ENCODE results near the gene C10orf53.

The C10orf53 gene

GRCh38 chr10:49679480-49679893 lies at the start of gene C10orf53:
Gene C10orf53 (plus strand): TSS chr10:49679651. CDS start chr10:49679698, 47 bp downstream.
- DNase-seq: peak in 3 of 14 donors; percentile 6 to 32 (median 12)

- no peak for DNase-seq
These were observed 47.5 kb upstream of the C10orf53 start for GRCh38 chr10:49631975-49632374.

- DNase-seq: no peak
These were observed 46.8 kb upstream of the C10orf53 start for GRCh38 chr10:49632406-49633317.

GRCh38 chr10:49633327-49634068 lies 46.0 kb upstream of the C10orf53 start:
- DNase-seq: no peak

DNA sequence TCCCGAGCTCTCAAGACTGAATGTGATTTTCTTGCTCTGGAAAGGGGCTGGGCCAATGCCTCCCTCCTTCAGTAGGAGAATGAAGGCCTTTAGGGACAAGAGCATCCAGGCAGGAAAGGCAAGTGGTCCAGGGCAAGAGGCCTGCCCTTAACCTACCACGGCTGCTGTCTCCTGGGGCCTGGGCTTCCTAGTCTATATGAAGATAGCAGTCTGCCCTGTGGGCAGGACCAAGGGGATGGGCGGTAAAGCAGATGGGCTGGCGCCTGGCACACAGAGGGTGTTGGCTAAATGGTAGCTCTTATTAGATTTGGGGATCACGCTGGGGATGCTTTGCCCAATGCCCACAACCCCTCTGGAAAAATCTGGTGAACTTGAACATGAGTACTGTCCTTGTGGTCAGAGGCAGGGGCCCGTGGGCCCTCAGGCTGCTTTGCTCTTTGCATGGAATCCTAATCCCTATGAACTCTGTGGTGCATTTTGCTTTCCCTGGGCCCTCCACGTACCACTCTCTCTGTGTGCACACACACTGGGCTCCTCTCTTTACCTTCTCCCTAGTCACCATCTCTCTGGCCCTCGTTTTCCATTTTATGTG lies 45.3 kb upstream of the C10orf53 start:
- DNase-seq: no peak

DNA sequence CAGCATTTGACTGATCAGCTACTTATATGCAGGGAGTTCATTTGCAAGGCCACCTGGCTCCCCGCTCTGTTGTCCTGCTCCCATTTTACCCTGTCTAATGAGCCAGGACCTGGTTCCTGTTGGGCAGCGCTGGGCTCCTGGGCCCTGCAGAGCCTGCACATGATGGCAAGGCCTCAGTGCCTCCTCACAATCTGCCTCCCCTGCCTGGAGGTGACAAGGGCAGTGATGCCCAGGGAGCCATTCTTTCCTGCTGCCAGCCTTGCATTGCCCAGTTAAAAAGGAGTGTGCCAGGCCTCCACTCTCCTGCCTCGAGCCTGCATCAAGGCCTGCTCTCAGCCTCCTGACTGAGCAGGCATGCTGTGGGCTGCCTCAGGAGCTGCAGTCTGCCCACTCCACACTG lies 37.1 kb upstream of the C10orf53 start:
- no peak for DNase-seq

DNA sequence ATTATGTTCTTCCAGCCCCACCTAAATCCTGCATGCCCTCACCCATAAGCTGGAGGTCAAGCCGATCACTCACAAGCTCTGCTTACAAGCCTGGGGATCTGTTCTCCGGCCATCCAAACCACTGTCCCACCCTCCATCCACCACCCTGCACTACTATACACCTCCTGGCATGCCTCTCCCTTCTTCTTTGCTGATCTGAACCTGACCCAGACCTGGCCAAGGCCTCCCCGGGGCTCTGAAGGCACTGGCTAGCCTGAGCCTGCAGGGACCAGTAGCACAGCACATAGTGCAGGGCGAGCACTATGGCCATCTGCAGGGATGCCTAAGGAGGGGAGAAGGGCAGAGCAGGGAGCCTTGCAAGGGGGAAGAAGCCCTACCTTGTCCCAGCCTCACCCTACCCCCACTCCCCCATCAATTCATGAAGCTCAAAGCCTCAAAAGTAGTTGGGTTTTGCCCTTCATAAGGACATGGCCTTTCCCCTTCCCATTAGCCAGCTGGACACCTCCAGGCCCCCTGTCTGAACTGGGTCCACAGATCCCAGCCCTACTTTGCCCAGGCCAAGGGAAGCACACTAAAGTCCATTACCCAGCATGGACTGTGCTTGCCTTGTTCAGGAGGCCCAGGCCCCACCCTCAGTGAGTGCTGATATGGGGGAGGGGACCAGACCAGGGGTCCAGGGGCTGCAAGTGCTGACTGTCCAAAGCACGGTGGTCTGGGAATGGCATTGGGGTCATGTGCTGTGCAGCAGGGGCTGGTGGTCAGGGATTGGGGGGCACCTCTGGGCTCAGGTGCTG lies 36.0 kb upstream of the C10orf53 start:
- DNase-seq: no peak

DNA sequence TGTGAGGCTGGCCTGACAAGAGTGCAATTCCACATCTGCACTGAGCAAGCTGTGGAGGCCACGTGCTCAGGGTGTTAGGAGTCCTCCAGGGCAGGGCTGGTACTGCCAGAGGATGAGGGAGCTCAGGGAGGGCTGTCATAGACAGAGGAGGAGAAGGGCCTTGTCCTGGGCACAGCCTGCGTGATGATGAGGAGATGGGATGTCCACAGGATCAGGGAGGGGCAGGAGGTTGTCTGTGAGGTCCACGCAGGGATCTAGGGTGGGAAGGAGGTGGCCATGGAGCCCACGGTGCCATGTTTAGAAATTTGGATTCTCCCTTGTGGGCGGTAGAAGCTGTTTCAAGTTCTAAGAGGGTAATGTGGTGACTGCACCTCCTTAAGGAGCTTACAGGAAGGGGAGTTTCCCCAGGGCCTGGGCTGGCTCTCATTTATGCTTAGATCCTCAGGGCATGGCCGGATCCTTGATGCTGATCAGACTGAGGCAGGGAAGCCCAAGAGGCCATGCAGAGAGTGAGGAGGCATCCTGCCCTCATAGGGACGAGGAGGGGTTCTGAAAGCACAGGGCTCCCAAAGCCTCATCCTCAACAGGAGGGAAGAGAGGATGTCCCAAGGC lies 35.3 kb upstream of the C10orf53 start:
- no peak for DNase-seq

DNA sequence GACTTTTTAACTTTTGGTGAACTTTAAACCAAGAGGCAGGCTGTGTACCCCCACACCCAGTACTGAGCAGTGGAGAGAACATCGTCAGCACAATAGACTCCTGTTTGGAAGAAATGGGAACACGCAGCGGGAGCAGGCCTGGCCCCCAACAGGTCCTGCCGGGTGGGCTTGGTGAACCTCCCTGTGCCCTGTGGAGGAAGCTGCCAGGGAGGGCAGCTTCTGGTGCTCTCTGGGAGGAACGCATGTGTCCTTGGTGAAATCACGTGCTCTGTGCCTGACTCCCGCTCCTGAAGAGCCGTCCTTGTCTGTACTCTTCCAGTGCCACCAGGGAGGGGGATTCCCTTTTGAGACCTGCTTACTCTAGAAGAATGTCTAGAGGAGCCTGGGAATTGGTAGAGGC lies 34.0 kb upstream of the C10orf53 start:
- DNase-seq: no peak

DNA sequence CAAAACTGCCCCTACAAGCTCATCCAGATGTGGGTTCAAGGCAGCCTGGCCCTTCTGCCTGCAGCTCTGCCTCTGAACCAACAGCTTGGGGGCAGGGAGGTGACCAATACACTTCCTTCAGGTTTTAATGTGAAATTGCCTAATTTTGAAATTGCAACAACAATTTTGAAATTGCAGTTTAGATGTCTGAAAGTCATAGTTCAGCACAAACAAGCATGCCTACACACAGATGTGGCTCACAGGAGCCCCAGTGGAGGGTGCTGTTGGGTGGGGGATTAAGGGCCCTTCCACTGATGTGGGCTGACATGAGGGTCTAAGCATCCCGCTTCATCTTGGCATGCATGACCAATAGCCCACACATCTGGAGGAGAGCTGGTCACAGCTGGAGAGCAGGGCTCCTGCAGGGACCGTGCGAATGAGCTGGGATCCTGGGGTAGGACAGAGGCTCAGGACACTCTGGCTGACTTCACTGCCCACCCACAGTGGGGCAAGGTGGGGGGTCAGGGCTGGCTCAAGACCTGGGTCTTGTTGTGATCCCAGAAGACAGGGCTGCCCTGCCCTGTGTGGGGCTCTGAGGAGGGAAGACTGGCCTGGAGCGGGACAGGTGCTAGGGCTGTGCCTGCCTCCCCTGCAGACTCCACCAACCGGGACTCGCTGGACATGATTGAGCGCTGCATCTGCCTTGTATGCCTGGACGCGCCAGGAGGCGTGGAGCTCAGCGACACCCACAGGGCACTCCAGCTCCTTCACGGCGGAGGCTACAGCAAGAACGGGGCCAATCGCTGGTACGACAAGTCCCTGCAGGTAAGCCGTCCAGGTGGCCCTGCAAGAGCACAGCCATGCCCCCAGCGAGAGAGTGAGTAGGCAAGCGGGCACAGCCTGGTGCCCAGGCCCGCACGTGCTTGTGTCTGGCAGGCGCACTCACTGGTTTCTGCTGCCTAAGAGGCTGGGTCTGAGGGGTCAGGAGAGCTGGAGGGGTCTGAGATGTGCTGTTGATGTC lies 33.3 kb upstream of the C10orf53 start:
- no peak for DNase-seq

DNA sequence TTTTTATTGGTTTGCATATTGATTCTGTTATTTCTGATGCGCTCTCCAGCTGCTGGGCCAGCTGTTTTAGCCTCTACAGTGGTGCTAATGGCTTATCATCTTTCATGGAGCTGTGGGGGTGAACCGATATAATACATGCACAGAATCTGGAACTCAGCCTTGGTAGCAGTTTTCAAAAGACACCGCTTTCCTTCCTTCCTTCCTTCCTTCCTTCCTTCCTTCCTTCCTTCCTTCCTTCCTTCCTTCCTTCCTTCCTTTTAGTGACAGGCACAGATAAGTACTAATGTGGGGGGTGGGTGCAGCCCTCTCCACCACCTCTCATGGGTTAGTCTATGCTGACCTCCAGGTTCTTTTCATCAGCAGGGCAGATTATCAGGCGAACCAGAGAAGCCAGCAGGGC lies 31.9 kb upstream of the C10orf53 start:
- no peak for DNase-seq

GRCh38 chr10:49647985-49648795 lies 31.3 kb upstream of the C10orf53 start:
- no peak for DNase-seq

DNA sequence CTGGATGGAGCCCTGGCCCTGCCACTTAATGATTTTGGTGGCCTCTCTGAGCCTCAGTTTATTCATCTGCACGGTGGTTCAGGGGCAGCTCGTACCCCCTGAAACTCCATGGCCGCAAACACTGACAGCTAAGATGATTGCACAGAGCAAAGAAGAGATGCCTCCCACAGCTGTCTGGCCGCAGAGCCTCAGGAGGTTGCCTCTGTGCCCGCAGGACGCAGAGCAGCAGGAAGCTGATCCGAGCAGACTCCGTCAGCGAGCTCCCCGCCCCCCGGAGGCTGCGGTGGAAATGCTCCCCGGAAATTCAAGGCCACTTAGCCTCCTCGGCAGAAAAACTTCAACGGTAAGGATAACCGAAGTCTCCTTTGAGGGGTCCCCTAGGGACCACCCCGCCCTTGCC lies 30.2 kb upstream of the C10orf53 start:
- no peak for DNase-seq

DNA sequence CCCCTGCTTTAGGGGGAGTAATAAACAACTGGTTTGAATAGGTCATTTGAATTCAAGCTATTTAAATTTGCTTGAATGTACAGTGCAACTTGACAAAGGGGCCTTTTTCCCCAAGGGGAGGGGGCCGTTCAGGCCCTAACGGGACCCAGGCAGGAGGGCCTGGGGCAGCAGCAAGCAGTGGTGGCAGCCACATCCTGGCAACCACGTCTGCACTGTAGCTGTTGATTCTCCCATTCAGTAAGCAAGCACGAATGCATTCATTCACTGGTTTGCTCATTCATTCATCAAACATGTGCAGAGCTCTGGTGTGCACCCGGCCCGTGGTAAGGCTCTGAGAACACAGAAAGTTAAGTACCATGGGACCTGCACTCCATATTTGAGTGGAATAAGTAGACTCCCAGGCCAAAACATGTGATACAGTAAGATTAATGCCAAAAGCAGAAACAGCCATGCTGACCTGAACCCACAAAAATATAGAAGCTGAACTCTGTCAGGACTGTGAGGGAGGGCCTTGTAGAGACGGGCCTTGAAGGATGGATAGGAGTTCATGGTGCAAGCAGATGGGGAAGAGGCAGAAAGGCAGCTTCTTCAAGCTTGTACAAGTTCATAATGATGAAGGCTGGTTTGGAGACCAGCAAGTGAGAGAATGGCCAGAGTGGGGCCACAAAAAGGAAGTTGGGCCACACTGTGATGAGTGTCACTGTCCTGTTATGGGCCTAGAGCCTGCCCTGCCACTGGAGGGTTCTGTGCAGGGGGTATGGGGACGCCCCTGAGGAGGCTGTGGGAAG lies 29.3 kb upstream of the C10orf53 start:
- no peak for DNase-seq

DNA sequence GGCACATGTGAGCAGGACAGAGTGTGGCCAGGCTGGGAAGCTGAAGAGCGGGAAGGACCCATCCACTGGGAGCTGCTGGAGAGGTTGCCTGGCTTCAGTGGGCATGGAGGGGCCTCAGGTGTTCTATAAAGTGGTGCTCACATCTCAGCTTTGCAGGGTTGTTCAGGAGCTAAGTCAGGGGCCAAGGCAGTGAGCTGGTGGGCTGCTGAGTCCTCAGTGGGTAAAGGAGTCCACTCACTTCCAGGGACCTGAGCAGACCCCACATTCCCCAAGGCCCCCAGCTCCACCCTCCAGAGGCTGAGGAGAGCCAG lies 28.8 kb upstream of the C10orf53 start:
- no peak for DNase-seq

DNA sequence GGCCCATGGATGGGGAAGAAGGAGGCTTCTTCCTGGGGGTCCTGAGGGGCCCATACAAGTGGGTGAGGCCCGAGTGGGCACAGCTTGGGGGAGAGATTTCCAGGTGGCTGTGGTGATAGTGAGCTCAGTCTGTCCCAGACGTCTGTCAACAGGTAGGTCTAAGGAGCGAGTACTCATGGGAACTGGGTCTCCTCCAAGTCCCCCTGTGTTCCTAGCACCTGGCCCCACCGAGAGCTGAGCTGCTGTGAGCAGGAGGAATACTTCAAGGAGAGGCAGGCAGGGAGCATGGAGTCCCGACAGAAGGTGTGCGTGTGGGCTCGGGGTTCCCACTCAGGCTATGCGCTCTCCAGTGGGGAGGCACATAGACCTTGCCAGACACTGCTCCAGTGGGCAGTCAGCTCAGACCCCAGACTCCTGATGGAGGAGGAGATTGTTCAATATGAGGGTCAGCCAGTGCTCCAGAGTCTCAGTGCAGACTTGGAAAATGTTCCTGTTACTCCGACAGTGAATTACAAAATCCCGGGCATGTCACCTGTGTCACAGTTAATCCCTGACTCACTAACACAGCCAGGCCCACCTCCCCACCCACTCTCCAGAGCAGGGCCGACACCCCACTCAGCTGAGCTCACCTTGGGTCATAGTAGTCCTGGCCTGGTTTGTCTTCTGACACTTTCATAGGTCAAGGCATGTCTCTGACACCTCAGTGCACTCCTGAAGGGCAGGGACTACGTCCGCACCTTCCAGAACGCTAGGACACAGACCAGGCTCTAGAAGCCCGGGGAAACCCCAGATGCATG lies 28.2 kb upstream of the C10orf53 start:
- no peak for DNase-seq

GRCh38 chr10:49651917-49652316 lies 27.5 kb upstream of the C10orf53 start:
- DNase-seq: no peak

Measured in C1 segment of cervical spinal cord (tissue), 14 donors.